Measurements from ENCODE around the gene NCOA1.

NCOA1 gene

DNA sequence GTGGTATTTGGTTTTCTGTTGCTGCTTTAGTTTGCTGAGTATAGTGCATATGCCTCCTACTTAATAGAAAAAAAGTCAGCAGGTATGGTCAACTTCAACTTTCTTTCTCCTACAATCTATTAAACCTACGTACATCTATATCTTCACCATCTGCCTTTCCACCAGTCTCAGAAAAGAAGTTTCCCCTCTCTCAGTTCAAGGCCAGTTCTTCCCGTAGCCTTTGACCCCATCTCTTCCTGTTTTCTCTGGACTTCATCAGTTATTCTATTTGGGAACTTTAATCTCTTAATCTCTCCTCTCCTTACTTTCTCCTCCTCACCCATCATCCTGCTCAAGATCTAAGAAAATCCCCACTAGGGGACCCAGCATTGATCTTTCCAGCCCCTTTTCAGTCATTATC, 296.5 kb downstream of the NCOA1 start:
- Histone ChIP-seq H3K4ac (ENCODE audit: low read length) (no peak overlapping the region), H3K36me3 (replicated peaks in 1 of 2; ENCODE audit: control insufficient read depth in 2 of 2, insufficient read depth in 2 of 2, low read length in 2 of 2) (peaks cover 0 to 6% of the 10 kb centered on the region in 2 donors), H3K23ac (ENCODE audit: low read depth, low read length, poor library complexity) (no peak overlapping the region), H4K8ac (ENCODE audit: low read depth, low read length) (no peak overlapping the region), H3K18ac (ENCODE audit: low read length) (no peak overlapping the region), H2BK15ac (ENCODE audit: low read length) (no peak overlapping the region), H4K91ac (ENCODE audit: low read depth, low read length, poor library complexity) (no peak overlapping the region), H2BK5ac (ENCODE audit: low read length) (no peak overlapping the region), H2BK120ac (ENCODE audit: low read depth, low read length) (no peak overlapping the region), H2BK12ac (ENCODE audit: low read length) (no peak overlapping the region), H3K9ac (ENCODE audit: low read depth, low read length, poor library complexity) (no peak overlapping the region), H3K4me2 (ENCODE audit: insufficient read depth, low read length, poor library complexity, severe bottlenecking) (no peak overlapping the region), H3K9me3 (replicated peaks in 1 of 2; ENCODE audit: control insufficient read depth in 2 of 2, insufficient read depth in 1 of 2, low read depth in 1 of 2, low read length in 2 of 2) (no peaks in the 10 kb centered on the region), H3K14ac (ENCODE audit: low read length) (no peak overlapping the region), H3K79me1 (ENCODE audit: low read depth, low read length) (no peaks in the 10 kb centered on the region), H3K27ac (replicated peaks; ENCODE audit: low read length) (no peak overlapping the region), H3K27me3 (ENCODE audit: control insufficient read depth in 3 of 3, insufficient read depth in 3 of 3, low read depth in 1 of 3, low read length in 3 of 3) (no peaks in the 10 kb centered on the region), H2AFZ (ENCODE audit: low read length) (no peak overlapping the region), H3K4me3 (ENCODE audit: low read length in 2 of 2) (no peak overlapping the region), H3K4me1 (ENCODE audit: control insufficient read depth in 2 of 2, insufficient read depth in 1 of 2, low read depth in 1 of 2, low read length in 2 of 2) (peaks cover 0 to 1% of the 10 kb centered on the region in 2 donors), H2AK5ac (ENCODE audit: low read depth, low read length) (no peak overlapping the region)
- 100% methylated on average over 1 of the region's 2 CpGs; no CpG with 5 or more reads in 1 of the 2 donors for WGBS, 2 donors (ENCODE audit: extremely low coverage in 2 of 2, insufficient read length in 2 of 2, insufficient replicate concordance in 1 of 2)
- DNase-seq (ENCODE audit: low spot score) = no peak

- no peak overlapping the region for H3K9ac ChIP-seq (ENCODE audit: low read depth, low read length, poor library complexity)
- no peak overlapping the region for H2BK12ac ChIP-seq (ENCODE audit: low read length)
- no peak overlapping the region for H3K4me3 ChIP-seq (ENCODE audit: low read length in 2 of 2)
- no peak overlapping the region for H3K18ac ChIP-seq (ENCODE audit: low read length)
- H3K27me3 ChIP-seq (ENCODE audit: control insufficient read depth in 3 of 3, insufficient read depth in 3 of 3, low read depth in 1 of 3, low read length in 3 of 3) = no peaks in the 10 kb centered on the region
- H3K4me2 ChIP-seq (ENCODE audit: insufficient read depth, low read length, poor library complexity, severe bottlenecking) = no peak overlapping the region
- no peak overlapping the region for H2AFZ ChIP-seq (ENCODE audit: low read length)
- no peak overlapping the region for H3K27ac ChIP-seq (replicated peaks; ENCODE audit: low read length)
- no peak overlapping the region for H2BK120ac ChIP-seq (ENCODE audit: low read depth, low read length)
- DNase-seq (ENCODE audit: low spot score) = no peak
- no peak overlapping the region for H3K14ac ChIP-seq (ENCODE audit: low read length)
- H2BK5ac ChIP-seq (ENCODE audit: low read length) = no peak overlapping the region
- no peak overlapping the region for H4K8ac ChIP-seq (ENCODE audit: low read depth, low read length)
- peaks cover 0 to 6% of the 10 kb centered on the region in 2 donors for H3K36me3 ChIP-seq (replicated peaks in 1 of 2; ENCODE audit: control insufficient read depth in 2 of 2, insufficient read depth in 2 of 2, low read length in 2 of 2)
- H3K79me1 ChIP-seq (ENCODE audit: low read depth, low read length) = no peaks in the 10 kb centered on the region
- no peak overlapping the region for H2AK5ac ChIP-seq (ENCODE audit: low read depth, low read length)
- no CpG with 5 or more reads among the region's 3 CpGs for WGBS, 2 donors (ENCODE audit: extremely low coverage in 2 of 2, insufficient read length in 2 of 2, insufficient replicate concordance in 1 of 2)
- no peak overlapping the region for H3K4ac ChIP-seq (ENCODE audit: low read length)
- H3K23ac ChIP-seq (ENCODE audit: low read depth, low read length, poor library complexity) = no peak overlapping the region
- H4K91ac ChIP-seq (ENCODE audit: low read depth, low read length, poor library complexity) = no peak overlapping the region
- no peaks in the 10 kb centered on the region for H3K9me3 ChIP-seq (replicated peaks in 1 of 2; ENCODE audit: control insufficient read depth in 2 of 2, insufficient read depth in 1 of 2, low read depth in 1 of 2, low read length in 2 of 2)
- peaks cover 0 to 1% of the 10 kb centered on the region in 2 donors for H3K4me1 ChIP-seq (ENCODE audit: control insufficient read depth in 2 of 2, insufficient read depth in 1 of 2, low read depth in 1 of 2, low read length in 2 of 2)
- no peak overlapping the region for H2BK15ac ChIP-seq (ENCODE audit: low read length)
These were observed 297.8 kb downstream of the NCOA1 start for GRCh38 chr2:24788816-24789215.

GRCh38 chr2:24791452-24791851, 300.4 kb downstream of the NCOA1 start:
- no peak overlapping the region for H3K4me3 ChIP-seq (ENCODE audit: low read length in 2 of 2)
- WGBS, 2 donors (ENCODE audit: extremely low coverage in 2 of 2, insufficient read length in 2 of 2, insufficient replicate concordance in 1 of 2) = no CpG with 5 or more reads among the region's 5 CpGs
- no peak overlapping the region for H3K18ac ChIP-seq (ENCODE audit: low read length)
- H3K27ac ChIP-seq (replicated peaks; ENCODE audit: low read length) = no peak overlapping the region
- no peak overlapping the region for H2BK12ac ChIP-seq (ENCODE audit: low read length)
- peak overlapping the region; percentile 4 for H2AFZ ChIP-seq (ENCODE audit: low read length)
- H3K27me3 ChIP-seq (ENCODE audit: control insufficient read depth in 3 of 3, insufficient read depth in 3 of 3, low read depth in 1 of 3, low read length in 3 of 3) = no peaks in the 10 kb centered on the region
- no peak overlapping the region for H3K4me2 ChIP-seq (ENCODE audit: insufficient read depth, low read length, poor library complexity, severe bottlenecking)
- H3K14ac ChIP-seq (ENCODE audit: low read length) = no peak overlapping the region
- DNase-seq (ENCODE audit: low spot score) = no peak
- peaks cover 3 to 6% of the 10 kb centered on the region in 2 donors for H3K4me1 ChIP-seq (ENCODE audit: control insufficient read depth in 2 of 2, insufficient read depth in 1 of 2, low read depth in 1 of 2, low read length in 2 of 2)
- no peak overlapping the region for H4K8ac ChIP-seq (ENCODE audit: low read depth, low read length)
- no peak overlapping the region for H3K23ac ChIP-seq (ENCODE audit: low read depth, low read length, poor library complexity)
- H2BK15ac ChIP-seq (ENCODE audit: low read length) = no peak overlapping the region
- H2BK120ac ChIP-seq (ENCODE audit: low read depth, low read length) = no peak overlapping the region
- peaks cover 4 to 29% of the 10 kb centered on the region in 2 donors for H3K36me3 ChIP-seq (replicated peaks in 1 of 2; ENCODE audit: control insufficient read depth in 2 of 2, insufficient read depth in 2 of 2, low read length in 2 of 2)
- no peak overlapping the region for H4K91ac ChIP-seq (ENCODE audit: low read depth, low read length, poor library complexity)
- peaks cover 0 to 5% of the 10 kb centered on the region in 2 donors for H3K9me3 ChIP-seq (replicated peaks in 1 of 2; ENCODE audit: control insufficient read depth in 2 of 2, insufficient read depth in 1 of 2, low read depth in 1 of 2, low read length in 2 of 2)
- H2BK5ac ChIP-seq (ENCODE audit: low read length) = no peak overlapping the region
- H3K79me1 ChIP-seq (ENCODE audit: low read depth, low read length) = no peaks in the 10 kb centered on the region
- no peak overlapping the region for H3K4ac ChIP-seq (ENCODE audit: low read length)
- H3K9ac ChIP-seq (ENCODE audit: low read depth, low read length, poor library complexity) = no peak overlapping the region
- no peak overlapping the region for H2AK5ac ChIP-seq (ENCODE audit: low read depth, low read length)

DNA sequence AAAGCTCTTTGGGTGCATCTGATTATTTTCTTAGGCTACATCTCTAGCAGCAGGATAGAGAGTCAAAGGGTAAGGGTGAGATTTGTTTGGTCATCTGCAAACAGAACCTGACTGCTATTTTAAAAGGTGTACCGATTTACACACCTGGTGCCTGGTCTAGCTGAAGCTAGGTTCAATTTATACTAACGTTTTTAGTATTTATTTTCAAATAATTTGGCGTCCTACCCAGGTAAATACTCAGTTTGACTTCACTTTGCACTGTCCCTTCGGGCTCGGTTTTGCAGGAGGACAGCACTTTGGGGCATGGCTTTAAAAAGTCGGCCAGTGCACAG, 301.5 kb downstream of the NCOA1 start:
- Histone ChIP-seq H3K36me3 (replicated peaks in 1 of 2; ENCODE audit: control insufficient read depth in 2 of 2, insufficient read depth in 2 of 2, low read length in 2 of 2) (peaks cover 9 to 40% of the 10 kb centered on the region in 2 donors), H3K4me3 (ENCODE audit: low read length in 2 of 2) (peak overlapping the region; percentile 78 to 88), H3K14ac (ENCODE audit: low read length) (no peak overlapping the region), H3K9ac (ENCODE audit: low read depth, low read length, poor library complexity) (peak overlapping the region; percentile 100), H3K18ac (ENCODE audit: low read length) (peak overlapping the region; percentile 92), H2BK5ac (ENCODE audit: low read length) (peak overlapping the region; percentile 99), H3K23ac (ENCODE audit: low read depth, low read length, poor library complexity) (peak overlapping the region; percentile 96), H3K27ac (replicated peaks; ENCODE audit: low read length) (peak overlapping the region; percentile 98), H3K27me3 (ENCODE audit: control insufficient read depth in 3 of 3, insufficient read depth in 3 of 3, low read depth in 1 of 3, low read length in 3 of 3) (no peaks in the 10 kb centered on the region), H3K4ac (ENCODE audit: low read length) (no peak overlapping the region), H2BK120ac (ENCODE audit: low read depth, low read length) (no peak overlapping the region), H2BK12ac (ENCODE audit: low read length) (no peak overlapping the region), H3K79me1 (ENCODE audit: low read depth, low read length) (peaks cover 2% of the 10 kb centered on the region), H3K9me3 (replicated peaks in 1 of 2; ENCODE audit: control insufficient read depth in 2 of 2, insufficient read depth in 1 of 2, low read depth in 1 of 2, low read length in 2 of 2) (peaks cover 3 to 13% of the 10 kb centered on the region in 2 donors), H4K8ac (ENCODE audit: low read depth, low read length) (no peak overlapping the region), H2AK5ac (ENCODE audit: low read depth, low read length) (no peak overlapping the region), H3K4me2 (ENCODE audit: insufficient read depth, low read length, poor library complexity, severe bottlenecking) (peak overlapping the region; percentile 57), H2AFZ (ENCODE audit: low read length) (peak overlapping the region; percentile 94), H3K4me1 (ENCODE audit: control insufficient read depth in 2 of 2, insufficient read depth in 1 of 2, low read depth in 1 of 2, low read length in 2 of 2) (peaks cover 5 to 6% of the 10 kb centered on the region in 2 donors), H4K91ac (ENCODE audit: low read depth, low read length, poor library complexity) (no peak overlapping the region), H2BK15ac (ENCODE audit: low read length) (peak overlapping the region; percentile 96)
- no peak for DNase-seq (ENCODE audit: low spot score)
- WGBS, 2 donors (ENCODE audit: extremely low coverage in 2 of 2, insufficient read length in 2 of 2, insufficient replicate concordance in 1 of 2) = no CpG with 5 or more reads among the region's 6 CpGs
